HL-60/S4 (cell line): ENCODE measurements around the gene GOLGA8R.
"Not testable (repeated sequence)": the region's sequence is repeated elsewhere in the genome, so short reads cannot be mapped to it uniquely, and the experiment has no call there.

ENCODE experiments used
- in situ Hi-C: fragments of 300-500 bp; cut with MboI; formaldehyde crosslinking; loops from 2 replicates; pipeline ENCODE4 v1.14.3; 2022; ENCODE audit warnings: low sequenced_read_pairs

Gene GOLGA8R, protein sequence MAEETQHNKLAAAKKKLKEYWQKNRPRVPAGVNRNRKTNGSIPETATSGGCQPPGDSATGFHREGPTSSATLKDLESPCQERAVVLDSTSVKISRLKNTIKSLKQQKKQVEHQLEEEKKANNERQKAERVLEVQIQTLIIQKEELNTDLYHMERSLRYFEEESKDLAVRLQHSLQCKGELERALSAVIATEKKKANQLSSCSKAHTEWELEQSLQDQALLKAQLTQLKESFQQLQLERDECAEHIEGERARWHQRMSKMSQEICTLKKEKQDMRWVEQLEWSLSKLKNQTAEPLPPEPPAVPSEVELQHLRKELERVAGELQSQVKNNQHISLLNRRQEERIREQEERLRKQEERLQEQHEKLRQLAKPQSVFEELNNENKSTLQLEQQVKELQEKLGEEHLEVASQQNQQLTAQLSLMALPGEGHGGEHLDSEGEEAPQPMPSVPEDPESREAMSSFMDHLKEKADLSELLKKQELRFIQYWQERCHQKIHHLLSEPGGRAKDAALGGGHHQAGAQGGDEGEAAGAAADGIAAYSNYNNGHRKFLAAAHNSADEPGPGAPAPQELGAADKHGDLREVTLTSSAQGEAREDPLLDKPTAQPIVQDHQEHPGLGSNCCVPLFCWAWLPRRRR

DNA sequence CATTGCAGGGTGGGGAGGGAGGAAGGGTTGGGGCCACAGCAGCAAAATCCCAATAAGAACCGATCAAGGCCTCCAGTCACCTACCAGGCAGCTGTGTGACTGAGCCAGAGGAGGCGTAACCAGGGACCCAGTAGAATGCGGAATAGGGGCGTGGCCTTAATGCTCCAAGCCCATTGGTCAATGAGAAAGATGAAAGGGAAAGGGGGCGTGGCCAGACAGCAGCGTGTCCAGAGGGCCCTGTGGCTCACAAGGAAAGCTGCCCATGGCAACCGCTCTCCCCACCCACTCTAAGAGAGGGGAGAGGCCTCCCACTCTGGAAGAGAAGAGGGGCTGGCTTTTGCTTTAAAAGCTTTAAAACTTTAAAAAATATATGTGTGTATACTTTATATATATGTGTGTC, at the start of gene GOLGA8R:
TSS of gene GOLGA8R (minus strand) at position 101 of the 400 bp plus-strand sequence. CDS start at position 3, 98 bp downstream.
- in situ Hi-C loops: not testable (repeated sequence)

DNA sequence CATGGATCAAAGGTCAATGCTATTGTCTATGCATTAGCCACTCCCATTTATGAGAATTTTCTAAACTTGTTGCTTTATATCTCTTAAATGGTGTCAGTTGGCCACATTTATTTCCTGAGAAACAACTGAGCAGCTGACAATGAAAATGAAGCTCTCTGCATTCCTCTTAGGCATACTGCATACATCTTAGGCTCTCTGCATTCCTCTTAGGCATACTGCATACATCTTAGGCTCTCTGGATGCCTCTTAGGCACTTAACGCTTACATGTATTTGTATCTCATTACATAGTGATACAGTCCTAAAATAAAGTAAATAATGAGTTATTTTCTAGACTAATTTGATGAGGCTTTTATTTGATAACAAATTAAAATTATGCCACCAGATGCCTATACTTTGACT, 49.8 kb upstream of the GOLGA8R start:
- in situ Hi-C loops: not testable (repeated sequence)

DNA sequence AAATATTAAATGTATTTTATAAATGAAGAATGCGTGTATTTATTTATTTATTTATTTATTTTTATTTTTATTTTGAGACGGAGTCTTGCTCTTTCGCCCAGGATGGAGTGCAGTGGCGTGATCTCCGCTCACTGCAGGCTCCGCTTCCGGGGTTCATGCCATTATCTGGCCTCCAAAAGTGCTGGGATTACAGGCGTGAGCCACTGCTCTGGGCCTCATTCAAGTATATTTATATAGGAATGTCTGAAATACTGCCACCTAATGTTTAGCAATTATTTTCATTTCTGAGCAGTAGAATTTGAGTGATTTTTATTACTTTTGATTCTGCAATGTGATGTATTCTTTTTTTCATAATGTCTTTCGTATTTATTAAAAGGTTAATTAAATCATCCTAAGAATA, 48.1 kb upstream of the GOLGA8R start:
- in situ Hi-C loops: not testable (repeated sequence)

DNA sequence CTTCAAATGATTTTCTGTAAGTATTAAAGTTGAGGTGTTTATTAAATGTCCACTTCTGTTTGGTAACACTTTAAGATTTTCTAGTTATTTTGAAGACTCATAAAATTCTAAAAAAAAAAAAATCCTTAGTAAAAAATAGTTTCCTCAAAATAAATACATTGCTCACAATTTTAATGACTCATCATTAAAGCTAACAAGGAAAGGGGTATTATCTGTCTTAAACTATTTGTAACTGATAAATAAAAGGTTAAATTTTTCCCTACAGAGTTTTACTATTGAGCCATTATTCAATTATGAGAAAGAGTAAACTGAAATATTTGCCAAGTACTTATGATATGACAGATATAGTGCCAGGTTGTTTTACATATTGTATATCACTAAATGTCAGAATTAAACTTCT, 38.6 kb upstream of the GOLGA8R start:
- in situ Hi-C loops: not testable (repeated sequence)

DNA sequence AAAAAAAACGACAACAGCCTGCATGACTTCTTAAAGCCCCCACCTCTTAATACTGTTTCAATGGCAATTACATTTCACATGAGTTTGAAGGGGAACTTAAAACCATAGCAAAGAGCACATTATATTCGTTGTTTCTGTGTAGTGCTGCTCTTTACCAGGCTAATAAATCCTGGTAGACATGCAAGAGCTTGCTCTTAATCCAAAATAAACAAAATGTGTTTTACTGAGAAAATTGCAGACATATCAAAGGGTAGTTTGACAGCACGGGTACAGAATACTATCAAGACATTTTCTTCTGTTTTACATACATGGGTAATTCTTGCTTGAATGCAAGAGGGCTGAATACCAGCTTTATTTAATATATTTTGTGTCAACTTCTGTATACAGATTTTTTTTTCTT, 24.3 kb upstream of the GOLGA8R start:
- in situ Hi-C loops: not testable (repeated sequence)

DNA sequence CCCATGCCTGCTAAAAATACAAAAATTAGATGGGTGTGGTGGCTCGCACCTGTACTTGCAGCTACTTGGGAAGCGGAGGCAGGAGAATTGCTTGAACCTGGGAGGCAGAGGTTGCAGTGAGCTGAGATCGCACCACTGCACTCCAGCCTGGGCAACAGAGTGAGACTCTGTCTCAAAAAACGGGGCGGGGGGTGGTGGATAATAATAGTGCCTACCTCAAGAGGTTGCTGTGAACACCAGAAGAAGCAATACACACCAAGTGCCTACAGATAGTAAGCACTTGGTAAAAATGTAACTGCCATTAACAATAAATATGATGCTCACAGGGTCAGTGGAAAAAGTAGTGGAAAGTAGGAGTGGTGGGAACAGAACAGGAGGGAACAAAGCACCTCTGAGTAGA, 21.8 kb upstream of the GOLGA8R start:
- in situ Hi-C loops: not testable (repeated sequence)

DNA sequence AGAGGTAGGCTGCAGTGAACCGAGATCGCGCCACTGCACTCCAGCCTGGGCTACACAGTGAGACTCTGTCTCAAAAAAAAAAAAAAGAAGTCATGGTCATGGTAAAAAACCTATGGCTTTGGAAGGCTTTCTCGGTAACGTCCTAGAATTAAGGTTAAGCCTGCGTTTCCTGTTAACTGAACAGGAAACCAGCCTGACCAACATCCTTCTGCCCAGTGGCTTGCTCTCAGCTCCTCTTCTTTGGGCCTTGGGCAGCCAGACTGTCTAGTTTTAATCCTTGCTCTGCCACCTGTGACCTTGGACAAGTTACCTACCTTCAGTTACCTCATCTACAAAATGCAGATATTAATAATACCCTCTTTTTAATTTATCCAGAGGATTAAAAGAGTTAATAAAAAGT, 6.7 kb upstream of the GOLGA8R start:
- in situ Hi-C loops: not testable (repeated sequence)

DNA sequence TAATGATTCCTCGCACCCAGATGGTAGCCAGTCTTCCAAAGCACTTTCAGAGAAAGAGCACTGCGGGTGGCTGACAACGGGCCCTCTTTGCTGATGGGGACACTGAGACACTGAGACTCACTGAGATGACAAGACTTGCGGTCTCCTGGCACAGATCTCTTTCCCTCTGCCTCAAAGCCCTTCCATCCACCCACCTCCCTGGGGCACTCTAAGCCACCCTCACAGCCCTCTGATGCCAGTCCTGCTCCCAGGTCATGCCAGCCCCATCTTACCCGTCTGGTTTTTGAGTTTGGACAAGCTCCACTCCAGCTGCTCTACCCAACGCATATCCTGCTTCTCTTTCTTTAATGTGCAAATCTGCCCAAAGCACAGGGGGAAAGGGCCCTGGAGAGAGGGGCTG, 6.4 kb downstream of the GOLGA8R start:
- in situ Hi-C loops: not testable (repeated sequence)

DNA sequence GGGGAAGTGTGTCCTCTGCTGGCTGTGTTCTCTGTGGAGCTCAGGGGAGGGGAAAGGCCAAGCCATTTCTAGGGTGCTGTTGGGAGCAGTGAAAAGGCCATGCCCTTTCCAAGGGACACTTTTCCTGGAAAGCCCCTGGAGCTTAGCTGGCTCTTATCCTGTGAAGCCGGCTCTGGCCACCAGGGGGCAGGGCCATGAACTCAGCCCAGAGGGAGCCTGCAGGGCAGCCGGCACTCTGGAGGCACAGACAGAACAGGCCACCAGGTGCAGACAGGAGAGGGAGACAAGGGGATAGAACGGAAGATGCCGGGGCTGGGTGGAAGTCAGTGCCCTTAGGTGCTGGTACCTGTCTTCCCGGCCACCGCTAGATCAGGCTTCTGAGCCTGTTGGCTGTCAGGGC, 15.1 kb downstream of the GOLGA8R start:
- in situ Hi-C loops: not testable (repeated sequence)

DNA sequence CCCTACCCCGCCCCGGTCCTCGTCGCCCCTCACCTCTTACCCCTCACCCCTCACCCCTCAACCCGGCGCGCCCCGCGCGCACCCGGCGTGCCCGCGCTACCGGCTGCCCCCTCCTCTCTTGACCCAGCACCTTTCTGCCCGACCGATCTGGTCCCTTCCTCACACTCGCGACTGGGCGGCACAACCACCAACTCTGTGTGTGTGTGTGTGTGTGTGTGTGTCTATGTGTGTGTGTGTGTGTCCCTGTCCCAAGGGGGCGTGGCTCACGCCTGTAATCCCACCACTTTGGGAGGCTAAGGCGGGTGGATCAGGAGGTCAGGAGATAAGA, 20.4 kb downstream of the GOLGA8R start:
- in situ Hi-C loops: not testable (repeated sequence)

DNA sequence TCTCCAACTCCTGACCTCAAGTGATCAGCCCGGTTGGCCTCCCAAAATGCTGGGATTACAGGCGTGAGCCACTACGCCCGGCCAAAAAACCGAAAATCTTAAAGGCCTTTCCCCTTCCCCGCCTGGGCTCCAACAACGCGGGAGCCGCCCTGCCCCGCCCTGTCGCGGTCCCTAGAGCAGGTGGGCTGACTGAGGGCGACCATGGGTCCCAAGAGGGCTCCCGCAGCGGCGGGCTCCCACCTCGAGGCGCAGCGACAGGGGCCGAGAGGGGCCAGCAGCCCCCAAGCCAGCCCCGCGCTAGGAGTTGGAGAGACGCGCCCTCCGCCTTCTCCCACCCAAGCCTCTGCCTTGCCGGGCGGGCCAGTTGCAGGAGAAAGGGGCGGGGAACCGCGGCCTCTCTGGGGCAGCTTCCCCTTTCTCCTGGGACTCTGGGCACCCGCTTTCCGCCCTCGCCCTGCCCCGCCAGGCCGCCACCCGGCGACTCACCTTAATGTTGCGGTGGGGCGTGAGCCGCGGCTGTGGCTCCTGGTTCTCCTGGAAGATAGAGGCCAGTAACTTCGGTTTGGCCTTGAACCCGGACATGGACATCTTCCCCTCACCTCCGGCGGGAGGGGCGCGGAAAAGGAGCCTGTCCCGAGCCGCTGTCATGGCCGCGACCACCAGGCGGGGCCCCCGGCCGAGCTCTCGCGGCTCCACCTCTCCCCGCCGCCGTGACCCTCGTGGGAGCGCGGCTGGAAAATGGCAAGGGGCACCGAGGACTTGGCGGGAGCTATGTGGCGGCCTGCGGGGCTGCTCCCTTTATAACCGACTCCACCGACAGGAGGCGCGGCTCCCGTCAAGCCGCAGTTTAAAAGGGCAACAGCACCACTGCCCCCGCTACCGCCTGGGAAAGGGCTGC, 21.0 kb downstream of the GOLGA8R start, which contains the start of gene CHRFAM7A:
TSS of gene CHRFAM7A (minus strand) at position 775 of the 898 bp plus-strand sequence. CDS start 10,189 bp downstream, outside the sequence.
- in situ Hi-C loops: not testable (repeated sequence)

DNA sequence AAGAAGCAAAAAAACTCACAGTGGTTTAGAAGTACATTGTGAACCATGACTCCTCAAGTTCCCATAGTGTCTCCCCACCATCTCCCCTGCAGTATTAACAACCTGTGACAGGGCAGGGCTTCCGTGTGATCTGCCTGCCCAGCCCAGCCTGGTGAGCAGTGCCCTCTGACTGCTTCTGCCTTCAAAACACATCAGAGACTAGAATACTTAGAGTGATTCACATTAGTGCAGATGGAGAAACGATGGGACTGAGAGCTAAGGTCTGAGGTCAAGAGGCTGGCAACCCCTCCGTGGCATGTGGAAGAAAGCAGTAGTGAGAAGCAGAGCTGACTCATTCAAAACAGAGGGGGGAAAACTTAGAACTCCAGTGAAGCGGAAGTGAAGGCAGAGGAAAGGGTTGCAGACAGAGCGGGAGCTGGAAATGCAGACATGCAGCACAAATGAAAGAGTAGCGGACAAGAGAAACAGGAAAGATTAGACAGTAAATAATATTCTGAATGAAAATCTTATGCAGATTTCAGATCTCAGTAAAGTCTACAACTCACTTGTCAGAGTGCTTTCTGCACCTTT, 27.7 kb downstream of the GOLGA8R start:
- in situ Hi-C loops: not testable (repeated sequence)

DNA sequence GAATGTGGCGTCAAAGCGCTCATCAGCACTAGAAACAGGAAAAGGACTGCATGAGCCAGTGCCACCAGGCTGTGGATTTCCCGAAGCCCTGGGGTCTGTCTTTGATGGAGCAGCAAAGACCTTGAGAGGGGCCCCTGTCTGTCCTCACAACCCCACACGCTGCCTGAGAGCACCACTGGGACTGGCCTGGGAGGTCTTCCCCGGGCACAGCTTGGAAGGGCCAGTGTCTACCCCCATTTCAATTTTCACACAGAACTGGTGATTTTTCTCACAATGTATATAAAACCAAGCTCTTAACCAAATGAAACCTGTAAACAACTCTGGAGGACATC, 37.0 kb downstream of the GOLGA8R start:
- in situ Hi-C loops: not testable (repeated sequence)

DNA sequence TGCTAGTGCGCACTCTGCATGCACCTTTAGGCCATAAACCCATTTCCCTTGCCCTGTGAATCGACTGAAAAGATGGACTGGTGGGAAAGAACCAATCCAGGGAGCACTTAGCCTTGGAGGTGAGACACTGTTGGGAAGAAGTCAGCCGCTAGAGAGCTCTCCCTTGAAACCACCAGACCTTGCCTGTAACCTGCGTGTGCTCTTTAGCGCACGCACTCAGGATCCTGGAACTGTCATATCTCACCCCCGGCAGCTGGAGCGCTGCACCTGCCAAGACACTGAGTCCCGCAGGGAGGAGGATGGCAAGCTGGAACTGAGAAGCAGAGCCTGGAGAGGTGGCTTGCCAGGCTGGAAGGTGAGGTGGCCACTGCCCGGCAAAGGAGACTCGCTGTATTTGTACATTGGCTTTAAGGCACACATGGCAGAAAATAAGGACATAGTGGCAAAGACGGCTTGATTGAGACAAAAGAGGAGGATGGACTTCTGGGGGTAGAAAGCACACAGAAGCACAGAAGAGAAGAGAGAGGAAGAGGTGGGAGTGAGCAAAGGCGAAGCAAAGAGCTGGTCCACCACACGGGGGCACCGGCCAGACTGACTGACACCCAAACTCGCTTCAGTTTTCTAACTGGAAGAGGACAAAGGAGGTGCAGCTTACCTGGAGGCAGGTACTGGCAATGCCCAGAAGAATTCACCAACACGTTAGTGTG, 37.5 kb downstream of the GOLGA8R start:
- in situ Hi-C loops: not testable (repeated sequence)

DNA sequence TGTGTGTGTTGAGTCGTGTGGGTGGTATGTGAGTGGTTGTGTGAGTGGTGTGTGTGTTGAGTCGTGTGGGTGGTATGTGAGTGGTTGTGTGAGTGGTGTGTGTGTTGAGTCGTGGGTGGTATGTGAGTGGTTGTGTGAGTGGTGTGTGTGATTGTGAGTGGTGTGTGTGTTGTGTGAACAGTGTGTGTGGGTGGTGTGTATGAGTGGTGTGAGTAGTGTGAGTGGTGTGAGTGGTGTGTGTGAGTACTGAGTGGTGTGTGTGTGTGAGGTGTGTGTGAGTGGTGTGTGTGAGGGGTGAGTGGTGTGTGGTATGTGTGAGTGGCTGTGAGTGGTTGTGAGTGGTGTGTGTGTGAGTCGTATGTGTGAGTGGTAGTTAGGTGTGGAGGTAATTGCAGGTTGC, 38.2 kb downstream of the GOLGA8R start:
- in situ Hi-C loops: not testable (repeated sequence)

DNA sequence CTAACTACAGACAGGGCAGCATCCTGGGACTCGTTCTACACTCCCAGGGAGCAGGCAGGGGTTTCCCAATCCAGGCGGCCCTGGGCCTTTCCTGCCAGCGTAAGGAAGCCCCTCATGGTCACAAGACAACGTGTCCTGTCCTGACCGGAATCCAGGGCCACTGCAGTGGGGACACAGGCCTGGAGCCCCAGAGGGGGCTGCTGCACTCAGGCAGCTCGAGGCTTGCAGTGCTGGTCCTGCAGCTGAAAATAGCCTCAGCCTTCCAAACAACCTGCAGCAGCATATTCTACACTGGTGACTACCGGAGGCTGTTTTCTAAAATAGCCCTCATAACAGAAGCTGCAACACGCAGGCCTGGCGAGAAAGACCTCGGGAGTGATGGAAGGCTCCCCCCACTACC, 39.2 kb downstream of the GOLGA8R start:
- in situ Hi-C loops: not testable (repeated sequence)

DNA sequence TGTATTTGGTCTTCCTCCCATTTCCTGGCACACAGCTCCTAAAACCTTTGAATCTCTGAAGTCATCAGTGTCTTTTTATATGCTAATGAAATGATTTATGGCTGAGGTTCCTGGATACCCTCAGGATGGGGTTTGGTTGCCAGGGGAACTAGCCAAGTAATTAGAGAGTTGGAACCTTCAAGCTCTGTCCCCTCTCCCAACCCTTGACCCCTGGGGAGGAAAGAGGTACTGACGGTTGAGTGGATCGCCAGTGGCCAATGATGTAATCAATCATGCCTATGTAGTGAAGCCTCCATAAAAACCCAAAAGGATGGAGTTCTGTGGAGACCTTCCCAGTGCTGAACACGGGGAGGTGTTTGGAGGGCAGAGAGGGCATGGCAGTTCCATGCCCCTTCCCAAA, 45.8 kb downstream of the GOLGA8R start:
- in situ Hi-C loops: not testable (repeated sequence)

DNA sequence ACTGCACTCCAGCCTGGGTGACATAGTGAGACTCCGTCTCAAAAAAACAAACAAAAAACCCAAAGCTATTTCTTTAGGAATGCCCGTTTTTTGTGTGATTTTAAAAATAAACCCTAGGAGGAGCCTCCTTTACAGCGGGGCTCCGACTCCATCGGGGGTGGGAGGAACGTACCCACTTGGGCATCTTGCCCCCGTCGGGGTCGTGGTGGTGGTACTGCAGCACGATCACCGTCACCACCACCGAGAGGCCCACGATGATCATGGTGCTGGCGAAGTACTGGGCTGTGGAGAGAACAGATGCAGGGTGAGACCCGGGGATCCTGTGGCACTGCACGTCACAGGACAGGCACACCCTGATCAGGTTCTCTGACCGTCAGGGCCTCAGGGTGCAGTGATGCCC, 46.8 kb downstream of the GOLGA8R start:
- in situ Hi-C loops: not testable (repeated sequence)

DNA sequence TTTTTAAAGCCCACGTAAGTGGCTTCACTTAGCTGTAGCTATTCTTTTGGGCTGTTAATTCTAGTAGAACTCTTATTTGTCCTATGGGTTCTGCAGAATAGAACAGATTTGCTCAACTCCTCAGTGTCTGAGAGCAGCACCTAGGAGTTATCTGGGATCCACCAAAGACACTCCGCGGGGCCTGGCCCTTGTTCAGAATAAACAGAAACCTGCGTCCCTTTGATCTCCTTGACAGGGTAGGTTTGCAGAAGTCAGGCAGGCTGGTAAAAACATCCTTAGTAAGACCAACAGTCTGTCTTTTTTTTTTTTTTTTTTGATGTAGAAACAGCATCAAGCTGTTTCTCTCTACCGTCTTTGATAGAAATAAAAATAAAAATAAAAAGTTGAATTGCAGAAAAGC, 52.7 kb downstream of the GOLGA8R start:
- in situ Hi-C loops: not testable (repeated sequence)

DNA sequence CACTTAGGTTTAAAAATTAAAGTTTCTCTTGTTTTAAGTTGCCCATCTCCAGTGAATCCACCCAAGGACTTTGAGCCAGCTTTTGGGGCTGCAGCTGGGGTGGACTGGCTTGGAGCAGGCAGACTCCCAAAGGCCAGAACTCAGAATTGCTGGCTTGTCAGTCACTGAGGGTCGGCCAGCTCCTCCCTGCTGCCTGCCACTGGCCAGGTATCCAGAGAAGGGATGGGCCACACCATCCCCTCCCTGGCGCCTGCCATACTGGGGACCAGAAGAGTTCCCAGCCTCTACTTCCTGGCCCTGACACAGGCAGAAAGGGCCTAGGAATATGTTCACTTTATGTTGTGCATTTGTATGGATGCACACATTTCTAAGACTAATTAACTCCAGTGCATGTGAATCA, 53.1 kb downstream of the GOLGA8R start:
- in situ Hi-C loops: not testable (repeated sequence)
